Skeletal muscle satellite cell (primary cell): Measurements from ENCODE around the gene CCDC33.

Source experiments
- H3K27me3 ChIP-seq: 2 replicates; pipeline ENCODE4 v1.7.0; 2013; ENCODE audit warnings: low read length; ENCODE audit not compliant: control insufficient read depth, insufficient read depth
- H3K36me3 ChIP-seq: 2 replicates; pipeline ENCODE4 v1.7.0; 2013; ENCODE audit warnings: mild to moderate bottlenecking, control low read depth, low read length; ENCODE audit not compliant: insufficient read depth
- H3K4me1 ChIP-seq: 2 replicates; pipeline ENCODE4 v1.7.0; 2013; ENCODE audit warnings: low read length; ENCODE audit not compliant: control insufficient read depth, insufficient read depth
- H3K4me2 ChIP-seq: 2 replicates; pipeline ENCODE4 v1.7.0; 2013; ENCODE audit warnings: mild to moderate bottlenecking, low read length
- H3K4me3 ChIP-seq: 2 replicates; pipeline ENCODE4 v1.7.0; 2013; ENCODE audit warnings: low read length
- H3K9ac ChIP-seq: 2 replicates; pipeline ENCODE4 v1.7.0; 2013; ENCODE audit warnings: mild to moderate bottlenecking, low read depth, low read length, moderate library complexity
- H3K9me3 ChIP-seq: replicated peaks from 2 replicates; pipeline ENCODE4 v1.7.0; 2013; ENCODE audit warnings: mild to moderate bottlenecking, control low read depth, low read length

Gene CCDC33

GRCh38 chr15:74384881-74385643, 148.9 kb downstream of the CCDC33 start:
- H3K4me3 ChIP-seq, result no peak overlapping the region
- no peak overlapping the region for H3K4me2 ChIP-seq
- no peak overlapping the region for H3K9ac ChIP-seq
- H3K27me3 ChIP-seq, result no peaks in the 10 kb centered on the region
- no peaks in the 10 kb centered on the region for H3K9me3 ChIP-seq
- no peaks in the 10 kb centered on the region for H3K36me3 ChIP-seq
- peaks cover 53% of the 10 kb centered on the region for H3K4me1 ChIP-seq

DNA sequence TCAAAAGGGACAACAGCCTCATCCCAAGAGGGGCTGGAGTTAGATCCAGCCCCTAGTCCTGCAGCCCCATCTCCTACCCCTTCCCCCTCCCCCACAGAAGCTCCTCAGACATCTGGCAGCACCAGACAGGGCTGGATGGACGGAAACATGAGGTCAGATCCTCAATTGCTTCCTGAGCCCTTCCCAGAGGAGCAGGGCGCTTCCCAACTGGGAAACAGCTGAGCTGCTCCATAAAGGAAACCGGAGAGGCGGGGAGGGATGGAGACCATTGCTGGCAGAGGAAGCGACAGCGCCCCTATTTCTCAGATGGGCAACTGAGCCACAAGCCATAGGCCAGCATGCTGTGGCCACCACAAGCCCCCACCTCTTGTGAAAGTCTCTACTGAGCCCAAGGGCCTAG, 149.6 kb downstream of the CCDC33 start:
- H3K27me3 ChIP-seq, result no peaks in the 10 kb centered on the region
- peaks cover 53% of the 10 kb centered on the region for H3K4me1 ChIP-seq
- no peak overlapping the region for H3K4me3 ChIP-seq
- no peak overlapping the region for H3K9ac ChIP-seq
- H3K9me3 ChIP-seq, result no peaks in the 10 kb centered on the region
- H3K4me2 ChIP-seq, result no peak overlapping the region
- no peaks in the 10 kb centered on the region for H3K36me3 ChIP-seq
